ENCODE data around the gene CTNS. TPM values are rescaled to one million over a fixed set of nuclear protein-coding genes. Genes with fewer than 3 reads are reported as not detected.

CTNS gene
- total RNA-seq, 1 experiment from 2014 or later, result 7.1 TPM

- TF ChIP-seq CTCF (IDR thresholded peaks at IDR 0.05; ENCODE audit: unreplicated experiment), result no peak
- no peak for DNase-seq (ENCODE audit: unreplicated experiment)
- Mint-ChIP-seq H3K27me3 (ENCODE audit: insufficient read depth, unreplicated experiment) (no peaks in the 10 kb centered on the region), H3K4me1 (ENCODE audit: insufficient read depth, unreplicated experiment) (peaks cover 5% of the 10 kb centered on the region), H3K9me3 (ENCODE audit: unreplicated experiment) (no peaks in the 10 kb centered on the region), H3K36me3 (ENCODE audit: insufficient read depth, unreplicated experiment) (no peaks in the 10 kb centered on the region), H3K27ac (ENCODE audit: low read depth, unreplicated experiment) (no peak overlapping the region), H3K4me3 (ENCODE audit: unreplicated experiment) (no peak overlapping the region)
- no TSS peak for BruUV-seq (replicated peaks)
- intact Hi-C loops (cut with micrococcal nuclease), result no loop called here
- ChIA-PET POLR2A (interaction anchor here (0.7 to 1.8 kb wide), 4 partner anchors 10 to 44 kb away, joined by 3 to 17 read pairs (median 3); partner anchors contain the start of genes EMC6 and TAX1BP3), CTCF (interaction anchor here (1.1 kb wide), 1 partner anchor 148 kb away, joined by 3 read pairs; no protein-coding TSS in a partner anchor)
These were observed 42.4 kb downstream of the CTNS start for GRCh38 chr17:3678821-3679530.

DNA sequence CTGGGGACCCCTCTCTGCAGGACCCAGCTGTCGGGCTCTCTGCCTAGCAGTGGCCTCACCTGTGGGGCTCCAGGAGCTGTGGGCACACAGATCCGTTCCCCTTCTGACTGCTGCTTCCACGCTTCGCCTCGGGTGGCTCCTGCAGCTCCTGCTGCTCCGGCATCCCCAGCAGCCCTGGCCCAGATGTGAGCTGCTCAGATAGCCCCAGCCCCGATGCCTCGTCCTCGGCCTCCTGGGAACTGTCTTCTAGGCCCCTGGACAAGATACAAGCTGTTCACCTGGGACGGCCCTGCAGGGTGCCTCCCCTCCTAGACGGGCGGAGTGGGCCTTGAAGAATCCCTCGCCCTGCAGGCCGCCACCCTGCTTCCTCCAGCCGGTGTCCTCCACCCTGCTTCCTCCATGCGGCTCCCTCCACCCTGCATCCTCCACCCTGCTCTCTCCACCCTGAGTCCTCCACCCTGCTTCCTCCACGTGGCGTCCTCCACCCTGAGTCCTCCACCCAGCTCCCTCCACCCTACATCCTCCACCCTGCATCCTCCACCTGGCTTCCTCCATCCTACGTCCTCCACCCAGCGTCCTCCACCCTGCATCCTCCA, 43.1 kb downstream of the CTNS start:
- Mint-ChIP-seq H3K4me3 (ENCODE audit: unreplicated experiment) (no peak overlapping the region), H3K4me1 (ENCODE audit: insufficient read depth, unreplicated experiment) (peaks cover 5% of the 10 kb centered on the region), H3K27ac (ENCODE audit: low read depth, unreplicated experiment) (no peak overlapping the region), H3K9me3 (ENCODE audit: unreplicated experiment) (no peaks in the 10 kb centered on the region), H3K36me3 (ENCODE audit: insufficient read depth, unreplicated experiment) (no peaks in the 10 kb centered on the region), H3K27me3 (ENCODE audit: insufficient read depth, unreplicated experiment) (no peaks in the 10 kb centered on the region)
- BruUV-seq (replicated peaks), result no TSS peak
- no peak for DNase-seq (ENCODE audit: unreplicated experiment)
- ChIA-PET CTCF (interaction anchor here (1.1 kb wide), 1 partner anchor 147 kb away, joined by 3 read pairs; no protein-coding TSS in a partner anchor), POLR2A (interaction anchor here (0.9 kb wide), 1 partner anchor 11 kb away, joined by 3 read pairs; the partner anchor contains the start of genes EMC6 and TAX1BP3)
- no peak for TF ChIP-seq CTCF (IDR thresholded peaks at IDR 0.05; ENCODE audit: unreplicated experiment)
- intact Hi-C loops (cut with micrococcal nuclease), result loop anchor here (5.0 kb wide), 1 partner anchor 148 kb away; no protein-coding TSS in a partner anchor

- Mint-ChIP-seq H3K9me3 (ENCODE audit: unreplicated experiment) (no peaks in the 10 kb centered on the region), H3K27me3 (ENCODE audit: insufficient read depth, unreplicated experiment) (no peaks in the 10 kb centered on the region), H3K4me1 (ENCODE audit: insufficient read depth, unreplicated experiment) (peaks cover 5% of the 10 kb centered on the region), H3K4me3 (ENCODE audit: unreplicated experiment) (no peak overlapping the region), H3K36me3 (ENCODE audit: insufficient read depth, unreplicated experiment) (no peaks in the 10 kb centered on the region), H3K27ac (ENCODE audit: low read depth, unreplicated experiment) (no peak overlapping the region)
- ChIA-PET CTCF (interaction anchor here (0.6 kb wide), 1 partner anchor 55 kb away, joined by 3 read pairs; no protein-coding TSS in a partner anchor), POLR2A (no interaction called here)
- no peak for DNase-seq (ENCODE audit: unreplicated experiment)
- TF ChIP-seq CTCF (IDR thresholded peaks at IDR 0.05; ENCODE audit: unreplicated experiment), result no peak
- BruUV-seq (replicated peaks), result no TSS peak
- intact Hi-C loops (cut with micrococcal nuclease), result loop anchor here (5.0 kb wide), 1 partner anchor 146 kb away; no protein-coding TSS in a partner anchor
These were observed 44.5 kb downstream of the CTNS start for GRCh38 chr17:3681057-3681456.

DNA sequence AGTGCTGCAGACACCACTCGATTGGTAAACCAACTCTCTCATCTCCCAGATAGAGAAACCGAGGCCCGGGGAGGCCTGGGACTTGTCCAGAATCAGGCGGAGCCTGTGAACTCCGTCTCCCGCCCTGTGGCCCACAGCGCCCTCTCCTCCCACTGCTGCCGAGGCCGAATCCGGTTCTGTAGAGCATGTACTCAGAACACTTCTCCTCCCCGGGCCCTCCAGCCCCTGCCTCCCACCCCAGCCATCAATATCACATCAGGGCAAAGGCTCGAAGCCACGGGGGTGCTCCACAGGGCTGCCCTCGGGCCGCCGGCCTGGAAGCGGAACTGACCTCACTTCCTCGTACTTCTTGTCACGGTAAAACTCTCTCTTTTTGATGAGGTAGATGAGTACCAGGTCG, 45.0 kb downstream of the CTNS start:
- POLR2A ChIA-PET, result no interaction called here
- Mint-ChIP-seq H3K9me3 (ENCODE audit: unreplicated experiment) (no peaks in the 10 kb centered on the region), H3K36me3 (ENCODE audit: insufficient read depth, unreplicated experiment) (no peaks in the 10 kb centered on the region), H3K4me1 (ENCODE audit: insufficient read depth, unreplicated experiment) (peaks cover 5% of the 10 kb centered on the region), H3K4me3 (ENCODE audit: unreplicated experiment) (no peak overlapping the region), H3K27ac (ENCODE audit: low read depth, unreplicated experiment) (no peak overlapping the region), H3K27me3 (ENCODE audit: insufficient read depth, unreplicated experiment) (no peaks in the 10 kb centered on the region)
- no peak for DNase-seq (ENCODE audit: unreplicated experiment)
- no TSS peak for BruUV-seq (replicated peaks)
- CTCF ChIA-PET, result interaction anchor here (0.6 kb wide), 2 partner anchors 31 to 55 kb away, joined by 3 read pairs; no protein-coding TSS in a partner anchor
- TF ChIP-seq CTCF (IDR thresholded peaks at IDR 0.05; ENCODE audit: unreplicated experiment), result no peak
- intact Hi-C loops (cut with micrococcal nuclease), result loop anchor here (5.0 kb wide), 1 partner anchor 146 kb away; no protein-coding TSS in a partner anchor

Measured in MCF 10A (cell line).